K562 (cell line): ENCODE results near the gene CTNNA3. TPM values are rescaled to one million over a fixed set of nuclear protein-coding genes. Genes with fewer than 3 reads are reported as not detected.

ENCODE experiments used
- ATAC-seq: fragments of 200-7000 bp; cut with Tn5 transposase; 3 replicates; pipeline ENCODE4 v1.9.1; 2020; ENCODE audit warnings: moderate library complexity
- BruUV-seq: library from RNA; stranded (reverse); fragments of 400-500 nt; replicated peaks from 2 replicates; lab custom pipeline; 2021; lab: Mats Ljungman, UMichigan
- CTCF ChIA-PET: fragments of 300-600 bp; formaldehyde crosslinking; extraction: SDS; loops from one replicate; lab custom pipeline; 2021; ENCODE audit warnings: low intra/inter-chr PET ratio; lab: Yijun Ruan, JAX
- POLR2A ChIA-PET: fragments of 300-600, 350-650 bp; sonication (Branson Sonifier 250); formaldehyde crosslinking; extraction: SDS; loops from one replicate; lab custom pipeline; 2021; ENCODE audit warnings: antibody characterized with exemption, inconsistent platforms; lab: Yijun Ruan, JAX
- DNase-seq, 4 experiments: peaks; one replicate each; pipeline versions ENCODE4 v3.0.0 to v3.0.0-alpha.2; 2011 to 2018; ENCODE audit warnings: low spot score in 3 of 4, mixed read lengths in 3 of 4; ENCODE audit errors: extremely low read depth in 1 of 4
- FAIRE-seq: peaks from 2 replicates; lab custom pipeline; 2011; peaks lifted over from hg19 to GRCh38; lab: Jason Lieb, UNC
- H2AFZ ChIP-seq: 2 replicates; pipeline ENCODE4 v1.6.0; 2011; ENCODE audit warnings: low read depth, low read length, control low read depth, inconsistent platforms
- H3K27ac ChIP-seq: fragments of 200-600 bp; 3 replicates; pipeline ENCODE4 v1.8.0; 2011; ENCODE audit warnings: low read depth, mild to moderate bottlenecking, control low read depth, inconsistent platforms, low read length, moderate library complexity, mixed read lengths; ENCODE audit errors: extremely low read depth
- H3K27me3 ChIP-seq, 2 experiments: fragments of 300-600 bp in 1 of 2; 2 replicates in 1 of 2; 3 replicates in 1 of 2; pipeline versions ENCODE4 v1.6.0 to v1.8.0; 2011; ENCODE audit warnings: inconsistent platforms in 2 of 2, low read length in 2 of 2, mild to moderate bottlenecking in 1 of 2, mixed read lengths in 1 of 2, moderate library complexity in 1 of 2; ENCODE audit not compliant: control insufficient read depth in 2 of 2, insufficient read depth in 2 of 2
- H3K36me3 ChIP-seq: fragments of 300-600 bp; 3 replicates; pipeline ENCODE4 v1.8.0; 2011; ENCODE audit warnings: mild to moderate bottlenecking, low read length, inconsistent platforms; ENCODE audit not compliant: control insufficient read depth, insufficient read depth
- H3K4me1 ChIP-seq, 2 experiments: fragments of 200-600 bp in 1 of 2; replicated peaks in 1 of 2; 2 replicates in 1 of 2; 3 replicates in 1 of 2; pipeline versions ENCODE4 v1.5.1 to v1.8.0; 2011; ENCODE audit warnings: inconsistent platforms in 2 of 2, low read length in 2 of 2, mild to moderate bottlenecking in 1 of 2, mixed read lengths in 1 of 2, moderate library complexity in 1 of 2; ENCODE audit not compliant: control insufficient read depth in 2 of 2, insufficient read depth in 2 of 2
- H3K4me2 ChIP-seq: 2 replicates; pipeline ENCODE4 v1.6.1; 2011; ENCODE audit warnings: low read length, control low read depth, inconsistent platforms, mixed read lengths; ENCODE audit not compliant: insufficient read depth
- H3K4me3 ChIP-seq: fragments of 200-600 bp; sonication (generic), shearing (Covaris generic); 2 replicates; pipeline ENCODE4 v1.5.1; 2016; ENCODE audit warnings: control low read depth, inconsistent platforms
- H3K79me2 ChIP-seq: fragments of 200-600 bp; 3 replicates; pipeline ENCODE4 v1.8.0; 2011; ENCODE audit warnings: low read length, inconsistent platforms; ENCODE audit not compliant: control insufficient read depth, insufficient read depth
- H3K9ac ChIP-seq, 2 experiments: 2 replicates each; pipeline versions ENCODE4 v1.6.0 to v1.6.1; 2011; ENCODE audit warnings: low read depth in 2 of 2, low read length in 2 of 2, control low read depth in 1 of 2, inconsistent platforms in 1 of 2, mild to moderate bottlenecking in 1 of 2, mixed read lengths in 1 of 2; ENCODE audit not compliant: insufficient read depth in 1 of 2
- H3K9me1 ChIP-seq: one replicate; pipeline ENCODE4 v1.6.0; 2011; ENCODE audit warnings: inconsistent platforms, mild to moderate bottlenecking, low read length, moderate library complexity; ENCODE audit not compliant: control insufficient read depth, insufficient read depth
- H3K9me3 ChIP-seq: replicated peaks from 2 replicates; pipeline ENCODE4 v1.5.1; 2011; ENCODE audit warnings: low read depth, low read length, inconsistent platforms; ENCODE audit not compliant: control insufficient read depth, insufficient read depth
- H4K20me1 ChIP-seq: replicated peaks from 2 replicates; pipeline ENCODE4 v1.6.1; 2011; ENCODE audit warnings: low read length, inconsistent platforms, mixed read lengths; ENCODE audit not compliant: control insufficient read depth, insufficient read depth
- ARHGAP35 ChIP-seq: fragments of 450-650 bp; IDR thresholded peaks from 2 replicates; pipeline ENCODE4 v1.6.1; 2018; ENCODE audit not compliant: partially characterized antibody
- KLF6 ChIP-seq: fragments of 250-450 bp; sonication (Bioruptor Pico); IDR thresholded peaks from 2 replicates; pipeline ENCODE4 v1.4.0; 2020; ENCODE audit warnings: mild to moderate bottlenecking, moderate library complexity, borderline replicate concordance
- NFYB ChIP-seq: IDR thresholded peaks from 2 replicates; pipeline ENCODE4 v1.6.1; 2011; ENCODE audit warnings: mild to moderate bottlenecking, moderate library complexity; ENCODE audit not compliant: insufficient read length; ENCODE audit errors: extremely low read depth
- PRMT5 ChIP-seq: sonication (generic); formaldehyde crosslinking; IDR thresholded peaks from 2 replicates; pipeline ENCODE4 v1.5.0; 2020; ENCODE audit warnings: missing genetic modification reagents
- PTBP1 ChIP-seq: fragments of 200-400 bp; formaldehyde crosslinking; IDR thresholded peaks from 2 replicates; pipeline ENCODE4 v1.6.1; 2017; ENCODE audit warnings: low read depth, low read length
- SIRT6 ChIP-seq: IDR thresholded peaks from one replicate; pipeline ENCODE4 v1.6.1; 2012; ENCODE audit warnings: low read depth, mild to moderate bottlenecking, control low read depth, inconsistent platforms, low read length, moderate library complexity
- STAT5A ChIP-seq: IDR thresholded peaks from 2 replicates; pipeline ENCODE4 v1.6.1; 2012; ENCODE audit warnings: low read length, inconsistent platforms, borderline replicate concordance
- TEAD4 ChIP-seq, 2 experiments: sonication (generic) in 1 of 2; formaldehyde crosslinking in 1 of 2; IDR thresholded peaks; 2 replicates each; pipeline versions ENCODE4 v1.6.1 to v1.8.0; 2012 to 2022; ENCODE audit warnings: borderline replicate concordance in 1 of 2, inconsistent platforms in 1 of 2, low read length in 1 of 2, mild to moderate bottlenecking in 1 of 2, missing genetic modification reagents in 1 of 2
- XRCC5 ChIP-seq: fragments of 200-400 bp; formaldehyde crosslinking; IDR thresholded peaks from 2 replicates; pipeline ENCODE4 v1.6.1; 2017; ENCODE audit warnings: low read depth, mild to moderate bottlenecking, low read length
- ZEB2 ChIP-seq: fragments of 450-650 bp; IDR thresholded peaks from 2 replicates; pipeline ENCODE4 v1.6.1; 2016
- ZFP36 ChIP-seq: fragments of 150-350 bp; IDR thresholded peaks from 2 replicates; pipeline ENCODE4 v1.6.1; 2018; ENCODE audit warnings: low read length, low read depth; ENCODE audit not compliant: partially characterized antibody
- ZNF165 ChIP-seq: fragments of 250-450 bp; sonication (Bioruptor Pico); IDR thresholded peaks from 2 replicates; pipeline ENCODE4 v1.4.0; 2020; ENCODE audit warnings: borderline replicate concordance
- ZNF609 ChIP-seq: sonication (generic); formaldehyde crosslinking; IDR thresholded peaks from 2 replicates; pipeline ENCODE4 v1.8.1; 2023; ENCODE audit warnings: missing genetic modification reagents, mild to moderate bottlenecking, borderline replicate concordance
- WGBS: fragments of 100-300 bp; shearing (Covaris generic); methylation state at CpG from one replicate; pipeline ENCODE4 v1.1.6; 2016; ENCODE audit warnings: low coverage, mixed read lengths; ENCODE audit not compliant: insufficient coverage; ENCODE audit errors: missing lambda C conversion rate; 5-methylcytosine and 5-hydroxymethylcytosine counted together
- in situ Hi-C: fragments of 300-500 bp; cut with MboI; formaldehyde crosslinking; loops from 4 replicates; pipeline ENCODE4 v1.15.0; 2018; ENCODE audit warnings: inconsistent platforms, mixed read lengths
- intact Hi-C: fragments of 100-400 bp; cut with micrococcal nuclease; formaldehyde crosslinking; loops from 2 replicates; pipeline ENCODE4 v1.14.2; 2022
- polyA plus RNA-seq, 8 experiments: library from polyadenylated mRNA; depleted of rRNA in 4 of 8; stranded (reverse) in 5 of 8; unstranded in 3 of 8; fragments of >200 nt; fragmentation: Nextera tagmentation in 2 of 8; fragmentation: Illumina TruSeq in 1 of 8; extraction: Ambion mirVana in 2 of 8; extraction: Trizol in 1 of 8; gene quantifications; 2 replicates each; pipeline versions ENCODE4 v1.2.1 to v1.2.3, GENCODE V29; 2011 to 2014; ENCODE audit warnings: inconsistent platforms in 1 of 8, missing spikeins in 1 of 8
- total RNA-seq, 7 experiments: library from RNA; depleted of rRNA in 6 of 7; stranded (reverse); fragments of >200 nt in 6 of 7; fragmentation: Illumina TruSeq in 2 of 7; extraction: Trizol in 2 of 7; gene quantifications; 2 replicates each; pipeline versions ENCODE4 v1.2.1 to v1.2.3, GENCODE V29; 2011 to 2021; ENCODE audit warnings: low replicate concordance in 1 of 7
- TF ChIP-seq, protein P1 (sequence below): fragments of 450-650 bp; formaldehyde crosslinking; IDR thresholded peaks from 2 replicates; pipeline ENCODE4 v1.4.0; 2020; ENCODE audit warnings: mild to moderate bottlenecking, moderate library complexity

CTNNA3 gene
- total and polyA plus RNA-seq, 9 of the 15 experiments (the other 6 are each of a cell fraction or from before 2014, with no cell fraction given), result 0.04 TPM; not detected in 8

- Histone ChIP-seq H3K4me3 (no peak overlapping the region), H2AFZ (no peak overlapping the region)
- POLR2A ChIA-PET, result no interaction called here
- no peak for TF ChIP-seq NFYB
- no peak for TF ChIP-seq ARHGAP35
- TF ChIP-seq ZNF165 (CRISPR knock-in tag), result no peak
- TF ChIP-seq ZNF609 (CRISPR knock-in tag), result no peak
- TF ChIP-seq STAT5A, result no peak
- TF ChIP-seq, protein P1, sequence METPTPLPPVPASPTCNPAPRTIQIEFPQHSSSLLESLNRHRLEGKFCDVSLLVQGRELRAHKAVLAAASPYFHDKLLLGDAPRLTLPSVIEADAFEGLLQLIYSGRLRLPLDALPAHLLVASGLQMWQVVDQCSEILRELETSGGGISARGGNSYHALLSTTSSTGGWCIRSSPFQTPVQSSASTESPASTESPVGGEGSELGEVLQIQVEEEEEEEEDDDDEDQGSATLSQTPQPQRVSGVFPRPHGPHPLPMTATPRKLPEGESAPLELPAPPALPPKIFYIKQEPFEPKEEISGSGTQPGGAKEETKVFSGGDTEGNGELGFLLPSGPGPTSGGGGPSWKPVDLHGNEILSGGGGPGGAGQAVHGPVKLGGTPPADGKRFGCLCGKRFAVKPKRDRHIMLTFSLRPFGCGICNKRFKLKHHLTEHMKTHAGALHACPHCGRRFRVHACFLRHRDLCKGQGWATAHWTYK (CRISPR knock-in tag), result no peak
- no peak for TF ChIP-seq XRCC5
- no peak for TF ChIP-seq KLF6
- TF ChIP-seq TEAD4 (IDR thresholded peaks at IDR 0.05; ENCODE audit: low read length), result no peak
- no peak for TF ChIP-seq TEAD4 (CRISPR knock-in tag; IDR thresholded peaks at IDR 0.05; ENCODE audit: borderline replicate concordance)
- no peak for TF ChIP-seq ZFP36
- no peak for TF ChIP-seq PTBP1
- no peak for TF ChIP-seq SIRT6
- TF ChIP-seq ZEB2, result no peak
- no peak for TF ChIP-seq PRMT5 (CRISPR knock-in tag)
- TF ChIP-seq, all 486 proteins: peak for 0
- no peak for DNase-seq
- intact Hi-C loops, result no loop called here
- Histone ChIP-seq H3K36me3 (no peaks in the 10 kb centered on the region), H3K9ac (no peak overlapping the region), H3K27ac (no peak overlapping the region), H4K20me1 (no peaks in the 10 kb centered on the region), H3K9me3 (no peaks in the 10 kb centered on the region), H3K27me3 (no peaks in the 10 kb centered on the region), H3K79me2 (no peaks in the 10 kb centered on the region), H3K9me1 (no peaks in the 10 kb centered on the region), H3K4me1 (no peaks in the 10 kb centered on the region), H3K4me2 (no peak overlapping the region)
- no peak for ATAC-seq
- no peak for FAIRE-seq
- 5% methylated on average over 3 of the region's 3 CpGs for WGBS
- CTCF ChIA-PET, result no interaction called here
- no TSS peak for BruUV-seq
- in situ Hi-C loops, result no loop called here
Observed at GRCh38 chr10:66684581-66684980, 1011.4 kb downstream of the CTNNA3 start.
